ENCODE measurements around the gene MAML2. TPM values are rescaled to one million over a fixed set of nuclear protein-coding genes. Genes with fewer than 3 reads are reported as not detected.

Gene MAML2
- total and polyA plus RNA-seq, 2 experiments from 2014 or later = 1.1 to 8.2 TPM

- Histone ChIP-seq H3K4me3 (no peak overlapping the region), H3K27me3 (no peaks in the 10 kb centered on the region), H3K4me1 (ENCODE audit: low read depth) (peaks cover 51% of the 10 kb centered on the region), H3K36me3 (no peaks in the 10 kb centered on the region), H3K27ac (peak overlapping the region; percentile 78), H3K9me3 (ENCODE audit: low read depth) (no peaks in the 10 kb centered on the region)
- no peak for TF ChIP-seq CTCF (IDR thresholded peaks at IDR 0.05; ENCODE audit: low read depth, low read length)
- no peak for DNase-seq (ENCODE audit: low read depth in 1 of 2, low spot score in 1 of 2)
Measured at GRCh38 chr11:96221244-96222070, 121.5 kb downstream of the MAML2 start.

- H3K36me3 ChIP-seq = no peaks in the 10 kb centered on the region
- peak in 1 of 2 donors; percentile 61 for DNase-seq (ENCODE audit: low read depth in 1 of 2, low spot score in 1 of 2)
- no peak overlapping the region for H3K27ac ChIP-seq
- TF ChIP-seq CTCF (IDR thresholded peaks at IDR 0.05; ENCODE audit: low read depth, low read length) = no peak
- H3K4me1 ChIP-seq (ENCODE audit: low read depth) = peaks cover 51% of the 10 kb centered on the region
- no peak overlapping the region for H3K4me3 ChIP-seq
- no peaks in the 10 kb centered on the region for H3K27me3 ChIP-seq
- H3K9me3 ChIP-seq (ENCODE audit: low read depth) = no peaks in the 10 kb centered on the region
Measured at GRCh38 chr11:96219981-96220623, 122.9 kb downstream of the MAML2 start.

- DNase-seq (ENCODE audit: low read depth in 1 of 2, low spot score in 1 of 2) = no peak
- TF ChIP-seq CTCF (IDR thresholded peaks at IDR 0.05; ENCODE audit: low read depth, low read length) = no peak
- Histone ChIP-seq H3K36me3 (no peaks in the 10 kb centered on the region), H3K27ac (no peak overlapping the region), H3K4me3 (no peak overlapping the region), H3K4me1 (ENCODE audit: low read depth) (peaks cover 51% of the 10 kb centered on the region), H3K9me3 (ENCODE audit: low read depth) (no peaks in the 10 kb centered on the region), H3K27me3 (no peaks in the 10 kb centered on the region)
Measured at GRCh38 chr11:96218901-96219300, 124.1 kb downstream of the MAML2 start.

- DNase-seq (ENCODE audit: low read depth in 1 of 2, low spot score in 1 of 2) = no peak
- Histone ChIP-seq H3K4me1 (ENCODE audit: low read depth) (peaks cover 51% of the 10 kb centered on the region), H3K27ac (no peak overlapping the region), H3K27me3 (no peaks in the 10 kb centered on the region), H3K9me3 (ENCODE audit: low read depth) (no peaks in the 10 kb centered on the region), H3K36me3 (no peaks in the 10 kb centered on the region), H3K4me3 (no peak overlapping the region)
- TF ChIP-seq CTCF (IDR thresholded peaks at IDR 0.05; ENCODE audit: low read depth, low read length) = no peak
Measured at GRCh38 chr11:96218006-96218405, 125.0 kb downstream of the MAML2 start.

- no peaks in the 10 kb centered on the region for H3K9me3 ChIP-seq (ENCODE audit: low read depth)
- no peaks in the 10 kb centered on the region for H3K36me3 ChIP-seq
- TF ChIP-seq CTCF (IDR thresholded peaks at IDR 0.05; ENCODE audit: low read depth, low read length) = no peak
- no peak for DNase-seq (ENCODE audit: low read depth in 1 of 2, low spot score in 1 of 2)
- H3K27ac ChIP-seq = no peak overlapping the region
- peaks cover 56% of the 10 kb centered on the region for H3K4me1 ChIP-seq (ENCODE audit: low read depth)
- H3K27me3 ChIP-seq = no peaks in the 10 kb centered on the region
- H3K4me3 ChIP-seq = no peak overlapping the region
Measured at GRCh38 chr11:96217206-96217605, 125.8 kb downstream of the MAML2 start.
